Stimulated activated CD4-positive, alpha-beta T cell treated with anti-CD3 and anti-CD28 coated beads, Interleukin-12 subunit alpha, Interleukin-12 subunit beta, amount 100 ng/mL, for 24 hours (primary cell): ENCODE measurements around the gene ADCY2.

Experiments
- DNase-seq, 2 experiments: peaks; one replicate each; pipeline ENCODE4 v3.0.0-alpha.2; 2020; ENCODE audit warnings: low read depth in 2 of 2

ADCY2 gene

DNA sequence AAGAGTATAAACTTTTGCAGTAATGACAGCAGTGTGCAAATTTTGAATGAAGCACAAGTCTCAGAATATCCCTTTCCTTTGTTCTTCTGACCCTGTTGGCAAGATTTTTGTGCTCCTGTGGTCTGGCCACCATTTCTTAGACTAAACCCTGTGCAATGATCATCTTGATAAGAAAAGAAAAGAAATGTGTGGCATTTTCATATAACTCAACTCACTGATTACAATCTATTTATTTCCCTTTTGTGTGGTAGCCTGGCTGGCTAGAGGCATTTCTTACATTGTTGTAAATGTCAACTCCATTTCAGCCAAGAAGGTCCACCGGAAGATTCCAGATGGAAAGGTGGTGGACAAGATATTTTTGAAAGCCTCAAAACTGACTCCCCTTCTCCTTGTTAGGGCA lies 41.9 kb downstream of the ADCY2 start:
- no peak for DNase-seq

DNA sequence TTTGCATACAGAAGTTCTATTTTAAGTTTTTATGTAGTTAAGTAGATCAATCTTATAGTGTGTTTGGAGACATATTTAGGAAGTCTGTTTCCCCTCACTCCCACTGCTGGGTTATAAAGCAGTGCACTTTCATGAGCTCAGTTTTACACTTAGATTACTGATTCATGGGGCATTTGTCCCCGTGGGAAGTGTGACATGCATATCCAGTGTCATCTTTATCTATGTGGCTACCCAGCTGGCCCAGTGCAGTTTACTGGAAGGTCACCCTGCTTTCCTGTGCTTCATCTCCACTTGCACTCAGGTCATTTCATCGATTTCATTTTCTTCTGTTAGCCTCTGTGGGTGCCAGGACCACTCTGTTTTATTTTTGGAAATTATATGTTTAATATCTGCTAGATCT lies 49.1 kb downstream of the ADCY2 start:
- no peak for DNase-seq

DNA sequence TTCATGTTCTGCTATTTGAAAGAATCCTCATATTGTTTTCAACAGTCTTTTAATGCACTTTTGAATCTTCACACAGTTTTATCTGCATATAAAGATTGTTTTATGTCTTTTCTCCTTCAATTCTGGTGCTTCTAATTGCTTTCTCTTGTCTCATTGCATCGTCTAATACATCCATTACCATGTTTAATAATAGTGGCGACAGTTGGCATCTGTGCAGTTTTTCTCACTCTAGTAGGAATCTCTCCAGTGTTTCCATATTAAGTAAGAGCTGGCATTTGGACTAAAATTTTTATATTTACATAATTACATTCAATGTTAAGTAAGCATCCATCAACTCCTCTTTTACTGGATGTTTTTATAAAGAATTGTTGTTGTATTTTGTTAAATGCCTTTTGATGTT lies 49.9 kb downstream of the ADCY2 start:
- no peak for DNase-seq

DNA sequence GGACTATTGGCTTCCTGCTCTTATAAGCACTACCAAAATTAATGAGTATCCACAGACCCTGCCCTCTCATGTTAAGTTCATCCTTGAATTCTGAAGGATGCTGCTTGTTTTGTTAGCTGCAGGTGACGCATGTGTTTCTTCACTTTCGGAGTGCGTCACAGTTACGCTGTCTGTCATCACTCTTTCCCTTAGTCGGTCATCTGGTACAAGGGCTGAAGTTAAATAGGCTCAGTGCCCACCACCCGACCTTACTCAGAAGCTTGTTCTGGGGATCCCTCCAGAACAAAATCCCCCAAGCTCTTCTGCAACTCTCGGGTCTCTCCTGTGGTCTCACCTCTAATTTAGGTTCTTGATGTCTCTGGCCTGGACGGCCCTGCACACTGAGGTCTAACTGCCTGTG lies 51.0 kb downstream of the ADCY2 start:
- DNase-seq: no peak

DNA sequence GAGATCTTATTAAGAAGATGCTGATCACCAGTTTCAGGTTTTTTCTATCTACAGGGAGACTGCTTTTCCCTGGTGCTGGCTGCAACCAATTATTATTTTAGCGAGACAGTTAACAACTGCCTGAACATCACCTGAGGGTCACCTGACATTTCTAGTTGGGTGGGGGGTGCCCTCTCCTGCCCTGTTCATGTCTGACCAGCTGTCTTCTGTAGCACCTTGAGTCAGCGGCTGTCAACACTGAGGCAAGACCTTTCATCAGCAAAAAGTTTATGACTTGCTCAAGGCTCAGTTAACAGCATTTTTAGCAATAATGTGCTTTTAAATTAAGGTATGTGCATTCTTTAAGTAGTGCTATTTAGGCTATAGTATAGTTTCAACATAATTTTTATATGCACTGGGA lies 58.0 kb downstream of the ADCY2 start:
- no peak for DNase-seq

DNA sequence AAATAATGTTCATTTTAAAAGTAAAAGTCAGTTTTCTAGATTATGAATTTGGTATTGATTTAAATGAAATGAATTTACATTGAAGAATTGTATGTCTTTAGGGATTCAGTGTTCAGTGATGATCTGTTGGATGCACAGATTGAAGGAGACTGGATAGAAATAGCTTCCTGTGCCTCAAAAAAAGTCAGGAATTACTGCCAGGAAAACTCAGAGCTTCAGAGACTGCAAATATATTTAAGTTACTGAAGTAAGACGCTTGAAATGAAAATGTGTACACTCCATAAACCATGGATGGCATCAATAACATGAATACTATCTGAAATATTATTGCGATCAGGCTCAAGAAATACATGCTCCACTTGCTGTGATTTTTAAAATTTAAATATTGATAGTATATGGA lies 60.3 kb downstream of the ADCY2 start:
- no peak for DNase-seq

DNA sequence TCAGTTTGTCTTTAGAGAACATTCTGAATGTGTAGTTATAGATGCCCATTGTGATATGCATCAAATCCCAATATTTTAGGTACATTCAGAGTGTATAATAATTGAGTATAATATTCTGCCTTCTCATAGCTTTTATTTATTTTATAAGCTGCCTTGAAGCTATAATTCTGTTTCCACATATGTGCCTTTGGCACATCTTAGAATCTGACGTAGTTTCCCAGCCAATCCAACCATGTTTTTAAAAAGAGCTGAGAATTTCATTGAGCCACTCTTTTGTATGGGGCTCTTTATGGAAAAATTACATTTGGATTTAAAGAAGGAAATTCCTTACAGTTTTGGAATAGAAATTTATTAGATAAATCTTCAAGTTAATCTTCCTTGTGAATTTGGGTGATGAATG lies 65.4 kb downstream of the ADCY2 start:
- no peak for DNase-seq

DNA sequence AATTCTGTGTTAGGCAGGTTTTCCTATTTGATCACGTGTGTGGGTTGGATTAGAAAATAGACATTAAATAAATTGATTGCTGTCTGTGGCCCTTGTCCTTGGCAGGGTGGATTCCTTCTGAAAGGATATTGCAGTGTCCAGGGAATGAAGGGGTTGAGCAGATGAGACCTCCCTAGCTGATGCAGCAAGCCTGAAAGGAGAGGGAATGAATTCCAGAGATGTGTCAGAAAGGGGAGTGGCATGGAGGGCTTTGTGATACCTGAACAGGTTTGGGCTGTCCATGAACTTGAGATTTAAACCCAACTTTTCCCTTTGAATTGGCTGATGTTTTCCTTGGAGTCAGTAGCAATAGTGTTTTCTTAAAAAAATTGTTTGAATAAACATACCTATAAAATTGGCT lies 66.8 kb downstream of the ADCY2 start:
- no peak for DNase-seq

DNA sequence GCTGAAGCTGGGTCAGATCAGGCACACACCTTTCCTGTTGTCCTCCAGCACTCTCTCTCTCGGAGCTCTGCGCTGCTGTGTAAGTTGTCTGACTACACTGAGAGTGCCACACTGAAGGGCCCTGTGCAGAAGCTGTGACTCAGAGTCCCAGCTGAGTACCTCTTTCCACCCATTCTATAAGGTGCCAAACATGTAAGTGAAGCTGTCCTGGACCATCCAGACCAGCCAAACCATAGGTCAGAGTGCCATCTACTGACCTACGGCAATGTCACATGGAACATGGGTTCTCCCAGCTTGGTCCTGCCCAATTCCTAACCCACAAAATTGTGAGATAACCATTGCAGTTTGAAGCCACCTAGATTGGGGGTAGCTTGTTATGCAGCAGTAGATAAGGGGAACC lies 68.2 kb downstream of the ADCY2 start:
- DNase-seq: no peak

DNA sequence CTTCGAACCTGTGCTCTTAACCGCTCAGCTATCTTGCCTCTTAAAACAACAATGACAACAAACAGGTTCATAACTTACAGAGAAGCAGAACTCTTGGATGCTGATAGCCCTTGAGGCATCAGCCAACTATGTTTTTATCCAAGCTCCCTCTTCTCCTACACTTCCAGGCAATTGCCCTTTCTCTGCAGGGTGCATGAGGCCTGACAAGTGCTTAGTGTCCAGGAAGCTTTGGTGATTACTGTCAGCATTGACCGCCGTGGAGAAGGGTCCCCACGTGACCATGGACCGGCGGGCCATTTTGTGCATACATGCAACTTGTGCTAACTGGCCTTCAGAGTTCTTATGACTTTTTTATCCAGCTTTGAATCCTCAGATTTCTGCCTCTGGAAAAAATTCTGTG lies 71.2 kb downstream of the ADCY2 start:
- no peak for DNase-seq

DNA sequence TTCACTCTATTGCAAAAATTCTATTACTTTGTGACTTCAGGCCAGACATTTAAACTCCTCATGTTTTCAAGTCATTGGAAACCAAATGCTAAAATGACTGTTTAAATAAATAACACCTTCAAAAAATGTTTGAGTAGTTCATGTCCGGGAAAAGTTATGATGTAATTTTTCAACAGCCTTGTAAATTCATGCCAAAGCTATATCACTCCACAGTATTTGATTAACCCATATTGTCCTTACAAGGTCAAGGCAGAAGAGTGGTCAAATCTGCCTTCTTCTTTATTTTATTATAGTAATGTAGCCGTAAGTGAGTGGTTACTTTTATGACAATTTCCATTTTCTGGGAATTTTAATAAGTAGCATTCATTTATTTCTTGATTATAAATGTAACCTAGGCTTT lies 72.8 kb downstream of the ADCY2 start:
- no peak for DNase-seq

DNA sequence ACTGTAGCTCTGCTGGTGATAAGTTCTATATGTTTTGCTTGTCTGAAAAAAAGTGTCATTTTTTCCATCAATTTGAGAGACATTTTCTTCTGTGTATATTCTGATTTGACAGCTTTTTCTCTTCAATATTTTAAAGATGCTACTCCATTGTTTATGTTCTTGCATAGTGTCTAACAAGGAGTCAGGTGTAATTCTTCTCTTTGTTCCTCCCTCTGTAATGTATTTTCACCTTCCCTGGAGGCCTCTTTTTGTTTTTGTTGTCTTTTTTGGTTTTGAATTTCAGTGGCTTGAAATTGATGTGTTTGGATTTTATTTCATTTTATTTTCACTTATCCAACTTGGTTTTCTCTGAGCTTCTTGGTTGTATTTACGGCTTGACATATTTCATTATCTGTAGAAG lies 75.8 kb downstream of the ADCY2 start:
- no peak for DNase-seq

DNA sequence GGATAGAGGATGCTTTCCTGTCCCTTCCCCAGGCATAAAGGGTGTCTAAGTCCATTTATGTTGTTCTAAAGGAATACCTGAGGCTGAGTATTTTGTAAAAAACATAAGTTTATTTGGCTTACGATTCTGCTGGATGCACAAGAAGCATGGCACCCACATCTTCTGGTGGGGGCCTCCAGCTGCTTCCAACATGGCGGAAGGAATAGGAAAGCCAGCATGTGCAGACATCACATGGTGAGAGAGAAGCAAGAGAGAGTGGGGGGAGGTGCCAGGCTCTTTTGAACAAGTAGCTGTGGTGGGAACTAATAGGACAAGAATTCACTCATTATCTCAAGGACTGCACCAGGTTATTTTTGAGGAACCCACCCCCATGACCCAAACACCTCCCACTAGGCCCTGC lies 77.2 kb downstream of the ADCY2 start:
- no peak for DNase-seq

DNA sequence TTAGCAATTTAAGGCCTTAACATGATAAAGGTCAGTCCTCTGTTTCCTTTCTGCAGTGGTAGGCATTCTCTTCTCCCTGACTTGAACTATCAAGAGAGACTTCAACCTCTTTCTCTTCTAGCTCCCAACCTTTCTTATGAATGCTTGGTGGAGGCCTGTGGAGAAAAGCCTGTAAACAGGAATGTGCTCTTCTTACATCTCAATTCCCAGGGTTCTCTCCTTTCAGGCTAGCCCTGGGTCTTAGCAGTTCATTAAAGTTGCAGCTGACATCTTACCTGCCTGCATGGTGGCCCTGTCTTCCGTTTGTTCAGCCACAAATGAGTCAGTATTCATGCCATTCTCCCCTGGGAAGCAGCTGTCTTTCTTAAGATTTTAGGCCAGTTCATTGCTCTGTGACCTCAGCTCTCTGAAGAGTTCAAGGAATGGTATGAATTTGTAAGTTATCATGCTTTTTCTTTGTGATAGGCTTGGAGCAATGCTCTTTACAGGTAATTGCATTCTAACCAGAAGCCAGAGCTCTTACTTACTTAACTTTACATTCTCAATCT lies 77.8 kb downstream of the ADCY2 start:
- DNase-seq: no peak

DNA sequence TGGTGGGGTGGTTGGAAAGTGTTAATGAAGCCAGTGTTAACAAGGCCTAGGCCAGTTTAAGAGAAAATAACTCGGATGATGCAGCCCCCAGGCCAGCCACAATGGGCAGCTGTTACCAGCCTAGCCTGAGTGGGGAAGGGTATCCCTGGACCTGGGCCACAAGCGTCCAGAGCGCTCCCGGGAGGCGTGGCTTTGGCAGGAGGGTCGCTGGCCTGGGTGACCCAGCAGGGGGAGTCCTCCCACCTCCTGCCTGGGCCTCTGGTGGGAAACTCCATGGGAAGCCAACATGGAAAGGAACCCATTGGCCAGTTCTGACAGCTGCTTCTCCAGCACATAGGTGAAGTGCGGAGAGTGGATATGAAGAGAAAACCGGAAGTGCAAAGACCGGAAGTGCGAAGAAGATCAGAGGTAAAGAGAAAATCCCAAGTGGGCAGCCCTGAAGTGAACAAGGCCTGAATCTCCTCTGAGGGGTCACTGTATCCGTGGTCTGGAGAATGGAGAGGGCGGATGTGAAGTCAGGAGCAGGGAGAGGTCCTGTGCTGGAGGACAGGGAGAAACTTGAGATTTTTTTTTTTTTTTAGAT lies 79.0 kb downstream of the ADCY2 start:
- no peak for DNase-seq

DNA sequence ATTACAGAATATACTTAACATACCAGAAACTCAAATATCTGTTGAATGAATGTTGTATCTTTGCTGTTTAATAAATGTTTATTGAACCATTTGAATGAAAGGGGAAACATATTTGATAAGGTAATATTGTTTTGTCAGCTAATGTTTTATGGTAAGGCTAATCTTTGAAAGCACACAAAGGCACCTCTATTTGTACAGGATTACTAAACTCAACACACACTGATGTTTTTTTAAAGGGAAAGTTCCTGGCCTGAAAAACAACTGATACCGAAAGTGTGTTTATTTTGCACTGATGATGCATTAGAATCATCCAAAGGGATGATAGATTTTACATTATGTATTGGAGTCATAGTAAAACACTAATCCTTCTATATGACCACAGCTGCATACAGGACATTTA lies 82.5 kb downstream of the ADCY2 start:
- DNase-seq: no peak

DNA sequence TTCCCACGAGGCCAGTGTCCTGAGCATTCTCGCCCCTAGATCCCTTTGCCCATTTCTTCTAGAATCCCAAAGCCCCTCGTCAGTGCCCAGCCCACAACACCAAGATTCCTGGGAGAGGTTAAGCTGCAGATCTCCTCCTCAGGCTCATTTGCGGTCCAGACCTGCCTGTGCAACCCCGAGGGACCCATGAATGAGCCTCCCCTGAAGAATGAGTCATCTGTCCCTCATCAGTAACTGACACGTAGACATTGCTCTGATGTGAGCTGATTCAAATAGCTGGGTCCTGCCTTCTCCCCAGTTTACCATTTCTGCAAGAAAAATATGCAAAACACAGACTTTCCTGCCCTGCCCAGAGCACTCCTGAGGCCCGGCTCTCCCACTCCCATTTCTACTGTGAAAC lies 92.8 kb downstream of the ADCY2 start:
- no peak for DNase-seq

DNA sequence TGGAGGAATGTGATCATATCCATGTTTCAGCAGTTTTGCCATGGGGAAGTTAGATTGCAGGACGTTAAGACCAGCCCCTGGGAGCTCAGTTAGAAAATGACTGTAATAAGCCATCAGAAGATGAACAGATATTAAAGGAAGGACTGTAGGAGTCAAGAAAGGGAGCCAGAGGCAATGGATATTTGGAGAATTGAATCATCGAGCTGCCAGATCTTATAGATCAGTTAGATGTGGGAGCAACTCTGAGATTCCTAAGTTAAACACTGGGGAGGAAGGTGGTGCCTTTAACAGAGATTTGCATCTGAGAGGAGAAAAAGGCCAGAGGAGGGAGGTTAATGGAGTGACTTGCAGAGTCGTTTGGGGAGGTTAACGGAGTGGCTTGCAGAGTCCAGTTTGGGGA lies 96.4 kb downstream of the ADCY2 start:
- no peak for DNase-seq

DNA sequence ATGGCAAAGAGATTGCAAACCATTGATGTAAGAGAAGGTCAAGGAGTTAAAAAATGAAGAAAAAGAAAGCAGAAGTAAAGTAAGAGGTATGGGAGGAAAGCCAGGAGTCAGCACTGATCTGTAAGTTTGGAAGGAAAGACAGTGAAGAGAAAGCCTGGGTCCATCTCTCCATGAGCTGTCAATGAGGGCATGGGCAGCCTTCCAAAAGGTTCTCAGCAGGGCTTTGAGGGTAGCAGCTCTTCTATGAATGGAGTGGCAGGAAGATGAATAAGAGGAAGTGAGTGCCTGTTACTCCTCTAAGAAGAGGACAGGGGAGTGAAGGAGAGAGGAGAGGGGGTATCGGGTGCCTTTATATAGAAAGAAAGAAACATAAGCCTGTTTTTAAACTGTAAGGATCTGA lies 97.1 kb downstream of the ADCY2 start:
- DNase-seq: no peak

DNA sequence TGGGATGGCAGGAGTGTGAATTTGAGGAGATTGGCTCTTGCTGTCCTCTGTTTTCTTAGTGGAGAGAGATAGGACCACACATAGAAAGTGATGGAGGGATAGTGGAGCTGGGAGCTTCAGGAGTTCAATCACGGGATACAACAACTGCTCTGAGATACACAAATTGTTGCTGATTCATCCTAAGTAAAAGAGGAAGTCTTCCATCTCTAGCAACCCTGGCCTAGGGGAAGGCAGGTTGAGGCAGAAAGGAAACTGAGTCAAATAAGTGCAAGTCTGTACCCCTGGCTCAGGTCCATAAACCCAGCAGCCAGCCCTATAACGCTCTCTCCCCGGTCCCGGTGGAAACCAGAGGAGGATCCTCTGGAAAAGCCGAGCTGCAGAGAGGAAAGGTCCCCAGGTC lies 97.7 kb downstream of the ADCY2 start:
- no peak for DNase-seq

DNA sequence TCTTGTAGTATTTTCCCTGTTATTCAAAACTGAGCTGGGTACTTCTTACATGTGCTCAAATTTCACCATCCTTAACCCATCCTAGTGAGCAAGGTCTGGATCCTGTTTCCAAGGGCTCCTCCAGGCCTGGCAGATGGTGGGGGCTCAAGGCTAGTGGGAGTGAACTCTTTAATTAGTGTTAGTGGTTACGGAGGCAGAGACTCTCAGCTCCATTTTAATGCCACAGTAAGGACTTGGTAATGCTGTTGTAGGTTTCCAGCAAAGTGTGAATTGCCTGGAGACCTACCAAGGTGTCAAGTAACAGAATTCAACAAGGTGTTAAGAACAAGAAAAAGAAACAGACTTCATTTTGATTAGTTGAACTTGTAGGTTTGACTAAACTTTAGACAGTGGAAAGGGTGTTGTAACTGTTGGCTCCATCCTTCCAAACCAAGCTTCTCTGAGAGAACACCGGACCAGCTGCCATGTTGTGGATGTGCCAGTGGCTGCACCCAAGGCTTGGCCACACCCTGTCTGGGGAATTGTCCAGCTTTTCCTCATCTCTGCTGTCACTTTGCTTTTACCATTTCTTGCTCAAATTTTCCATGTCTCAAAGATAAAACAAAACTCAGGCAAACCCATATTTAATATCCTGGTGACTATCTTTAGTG lies 98.7 kb downstream of the ADCY2 start:
- no peak for DNase-seq

DNA sequence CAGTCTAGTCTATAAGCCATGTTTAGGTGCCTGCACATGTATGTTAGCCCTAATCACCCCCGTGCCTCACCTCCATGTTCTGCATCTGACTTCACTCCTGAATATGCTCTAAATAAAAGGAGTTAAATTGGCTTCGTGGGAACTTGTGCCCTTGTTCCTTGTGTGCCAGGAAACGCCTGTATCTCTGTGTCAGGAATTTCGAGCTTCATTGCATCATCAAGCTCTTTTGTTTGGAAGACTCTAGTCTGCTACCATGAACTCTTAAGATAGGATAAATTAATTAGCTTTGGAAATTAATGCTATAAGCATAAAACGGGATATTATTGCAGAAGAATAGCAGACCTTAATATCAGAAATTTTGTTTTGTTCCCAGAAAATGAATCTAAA lies 99.2 kb downstream of the ADCY2 start:
- no peak for DNase-seq

DNA sequence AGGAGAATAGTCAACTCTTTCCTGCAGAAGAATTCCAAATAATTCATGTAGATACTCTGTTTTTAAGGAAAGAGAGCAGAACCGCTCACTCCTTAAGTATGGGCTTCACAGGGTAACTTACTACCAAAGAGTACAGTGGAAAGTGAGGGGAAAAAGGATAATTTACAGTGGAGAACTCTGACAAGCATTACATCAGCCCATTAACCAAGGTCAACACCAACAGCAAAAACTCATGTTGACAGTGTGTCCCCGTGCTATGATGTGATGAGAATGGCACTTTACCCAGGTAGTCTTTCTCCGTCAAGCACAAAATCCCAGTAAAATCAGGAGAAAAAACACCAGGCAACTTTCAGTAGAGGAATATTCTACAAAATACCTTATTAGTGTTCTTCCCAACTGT lies 104.3 kb downstream of the ADCY2 start:
- no peak for DNase-seq

DNA sequence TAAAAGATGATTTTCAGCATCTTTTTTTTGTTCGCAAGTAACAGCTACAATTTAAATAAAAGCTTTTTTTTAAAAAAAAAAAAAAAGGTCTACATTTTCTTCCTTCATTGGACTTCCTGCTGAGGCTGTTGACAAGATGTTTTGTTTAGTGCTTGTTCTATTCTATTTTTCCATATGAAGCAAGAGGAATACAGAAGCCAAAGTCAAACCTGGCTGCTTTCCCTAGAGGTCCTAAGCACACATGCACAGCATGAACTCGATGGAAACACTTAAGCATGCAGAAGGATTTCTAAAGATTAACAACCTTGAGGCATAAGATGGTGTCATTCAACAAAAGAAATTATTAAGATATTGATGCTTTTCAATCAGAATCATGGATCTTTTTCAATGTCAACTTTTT lies 105.1 kb downstream of the ADCY2 start:
- no peak for DNase-seq
